Measurements from ENCODE around the gene RNASEH1.

DNA sequence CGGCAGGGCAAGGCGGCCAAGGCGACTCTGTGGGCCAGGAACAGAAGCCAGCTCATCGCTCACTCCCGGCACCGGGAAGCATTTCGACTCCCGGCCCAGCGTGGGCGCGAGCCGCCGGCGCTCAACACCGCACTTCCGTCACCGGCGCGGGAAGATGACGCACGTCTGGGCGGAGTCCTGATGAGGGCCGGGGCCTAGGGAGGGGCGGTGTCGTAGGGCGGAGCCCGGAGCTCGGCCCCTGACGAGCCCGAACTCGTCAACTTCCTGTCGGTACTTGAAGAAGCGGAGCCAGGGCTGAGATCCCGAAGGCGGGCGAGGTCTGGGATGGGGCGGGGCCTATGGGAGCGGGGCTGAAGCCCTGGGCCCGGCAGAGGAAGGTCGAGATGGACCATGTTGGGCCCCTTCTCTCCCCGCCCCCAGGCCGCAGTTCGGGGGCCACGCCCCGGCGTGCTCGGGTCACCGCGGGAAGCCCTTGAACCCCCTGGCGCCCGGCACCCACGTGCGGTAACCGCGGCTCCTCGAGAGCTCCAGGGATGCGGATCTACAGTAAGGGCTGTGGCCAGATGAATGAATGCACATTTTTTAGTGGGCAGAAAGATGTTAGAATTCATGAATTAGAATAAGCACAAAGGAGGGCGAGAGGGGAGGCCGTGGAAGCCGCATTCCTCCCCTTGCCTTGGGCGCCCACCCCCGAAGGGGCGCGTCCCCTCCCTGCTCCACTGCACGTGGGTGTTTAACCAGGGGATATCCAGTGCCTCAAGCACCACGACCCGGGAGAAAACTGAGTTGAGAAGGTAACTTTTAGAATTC, at the start of gene RNASEH1:
- TF ChIP-seq CTCF (IDR thresholded peaks at IDR 0.05; ENCODE audit: insufficient read depth, low read depth, low read length), result no peak
- TF ChIP-seq EZH2 (IDR thresholded peaks at IDR 0.05; ENCODE audit: insufficient read depth, low read length), result no peak
